Measurements from ENCODE around the gene KIF4B. TPM values are rescaled to one million over a fixed set of nuclear protein-coding genes. Genes with fewer than 3 reads are reported as not detected.

The KIF4B gene
- total RNA-seq, 4 donors from 2014 or later = 0.07 TPM; not detected in 3

- H3K27ac ChIP-seq = no peak overlapping the region
- TF ChIP-seq POLR2A (IDR thresholded peaks at IDR 0.05) (no peak), CTCF (IDR thresholded peaks at IDR 0.05) (no peak)
- H3K36me3 ChIP-seq = no peaks in the 10 kb centered on the region
- H3K27me3 ChIP-seq = no peaks in the 10 kb centered on the region
- H3K4me3 ChIP-seq = no peak overlapping the region
- no peaks in the 10 kb centered on the region for H3K9me3 ChIP-seq
- intact Hi-C loops (cut with DNase I; ENCODE audit: low total_unique reads) = no loop called here
- peaks cover 0 to 5% of the 10 kb centered on the region in 2 donors for H3K4me1 ChIP-seq
- no peak for DNase-seq
Measured at GRCh38 chr5:155064580-155064979, 51.0 kb downstream of the KIF4B start.

- peaks cover 0 to 2% of the 10 kb centered on the region in 2 donors for H3K36me3 ChIP-seq
- no peak for TF ChIP-seq POLR2A (IDR thresholded peaks at IDR 0.05)
- no peak overlapping the region for H3K4me3 ChIP-seq
- H3K27me3 ChIP-seq = no peaks in the 10 kb centered on the region
- no peaks in the 10 kb centered on the region for H3K9me3 ChIP-seq
- no peak overlapping the region for H3K27ac ChIP-seq
- intact Hi-C loops (cut with DNase I; ENCODE audit: low total_unique reads) = no loop called here
- H3K4me1 ChIP-seq = peaks cover 0 to 5% of the 10 kb centered on the region in 2 donors
- no peak for DNase-seq
Measured at GRCh38 chr5:155066886-155067595, 53.5 kb downstream of the KIF4B start.

Other genes with a start within 250 kb of the KIF4B start
- gene FAXDC2, start 163.2 kb upstream of the KIF4B start, total RNA-seq = 100 to 1,000 TPM in 1 of 4 donors, 10 to 100 TPM in 3; 25.8 to 126 (median 29.1) TPM
- gene CNOT8, start 155.1 kb upstream of the KIF4B start, total RNA-seq = 10 to 100 TPM; 32.0 to 96.2 (median 54.2) TPM
- gene GEMIN5, start 75.5 kb upstream of the KIF4B start, total RNA-seq = 10 to 100 TPM in 3 of 4 donors, 1 to 10 TPM in 1; 10.0 to 26.5 (median 19.3) TPM
- 10 to 100 TPM; 12.6 to 39.2 (median 22.7) TPM for gene MRPL22, start 72.7 kb upstream of the KIF4B start, total RNA-seq